HL-60 (cell line): Measurements from ENCODE around the gene SNW1.

Source experiments
- DNase-seq, 2 experiments: peaks; one replicate each; pipeline ENCODE4 v3.0.0-alpha.2; 2010 to 2020; ENCODE audit warnings: low read depth in 1 of 2, low spot score in 1 of 2
- H3K27ac ChIP-seq: fragments of 250-450 bp; sonication (Bioruptor Pico); replicated peaks from 2 replicates; pipeline ENCODE4 v1.5.1; 2020; ENCODE audit warnings: mild to moderate bottlenecking, moderate library complexity
- H3K27me3 ChIP-seq: fragments of 250-450 bp; sonication (Bioruptor Pico); 2 replicates; pipeline ENCODE4 v1.5.1; 2021; ENCODE audit warnings: mild to moderate bottlenecking, moderate library complexity; ENCODE audit not compliant: insufficient read depth, poor library complexity, severe bottlenecking
- H3K4me3 ChIP-seq: replicated peaks from 2 replicates; pipeline ENCODE4 v1.5.1; 2011; ENCODE audit warnings: mild to moderate bottlenecking, control low read depth, low read length; ENCODE audit not compliant: insufficient read depth
- GABPA ChIP-seq: IDR thresholded peaks from 2 replicates; pipeline ENCODE4 v1.6.1; 2012; ENCODE audit warnings: low read depth
- POLR2AphosphoS5 ChIP-seq: IDR thresholded peaks from 2 replicates; pipeline ENCODE4 v1.6.1; 2012; ENCODE audit warnings: low read depth
- SPI1 ChIP-seq: IDR thresholded peaks from 2 replicates; pipeline ENCODE4 v1.6.1; 2012; ENCODE audit warnings: low read depth, mild to moderate bottlenecking, borderline replicate concordance
- TF ChIP-seq, protein P1 (sequence below): IDR thresholded peaks from one replicate; pipeline ENCODE4 v1.5.1; 2011; ENCODE audit warnings: low read length, control low read depth, inconsistent platforms; ENCODE audit not compliant: insufficient read depth
- TF ChIP-seq, protein P2 (sequence below): IDR thresholded peaks from 2 replicates; pipeline ENCODE4 v1.6.1; 2012; ENCODE audit warnings: low read depth; ENCODE audit not compliant: insufficient replicate concordance

Gene SNW1

DNA sequence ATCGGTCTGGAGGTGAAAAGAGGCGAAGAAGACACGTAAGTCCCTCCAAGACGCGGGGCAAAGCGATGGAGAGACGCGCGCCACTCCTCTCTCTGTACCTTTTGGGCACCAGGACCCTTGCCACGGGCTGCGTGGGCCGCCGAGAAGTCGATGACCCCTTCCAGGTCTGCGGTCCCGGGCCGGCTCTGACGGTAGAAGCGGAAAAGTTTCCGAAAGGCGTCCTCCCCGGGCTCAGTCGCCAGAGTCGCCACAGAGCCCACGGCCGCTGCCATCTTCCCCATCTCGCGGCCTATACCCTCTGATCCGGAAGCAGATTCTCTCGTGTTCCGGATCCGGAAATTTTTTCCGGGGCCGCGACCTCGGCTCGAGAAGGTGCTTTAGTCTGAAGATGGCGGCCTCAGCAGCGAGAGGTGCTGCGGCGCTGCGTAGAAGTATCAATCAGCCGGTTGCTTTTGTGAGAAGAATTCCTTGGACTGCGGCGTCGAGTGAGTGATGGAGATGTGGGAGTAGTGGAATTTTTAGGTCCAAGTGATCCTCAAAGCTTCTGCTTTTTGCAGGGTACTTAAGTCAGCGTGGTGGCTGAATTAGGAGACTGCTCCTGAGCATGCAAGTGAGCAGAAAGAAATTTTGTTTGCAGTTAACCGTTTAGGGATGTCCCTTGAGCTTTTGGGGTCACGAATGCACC lies 53.1 kb downstream of the SNW1 start, which contains the start of the genes ALKBH1 and SLIRP:
Gene ALKBH1 (minus strand): TSS at position 300 of the 685 bp plus-strand sequence. CDS start 19 bp downstream, at position 281.
Gene SLIRP (plus strand): TSS at position 380 of the 685 bp plus-strand sequence. CDS start 9 bp downstream, at position 389.
- peak; percentile 41 to 76 for DNase-seq
- Histone ChIP-seq H3K4me3 (peak within 1 kb of the TSS; percentile 67), H3K27ac (peak within 1 kb of the TSS; percentile 78), H3K27me3 (no peaks in the 10 kb centered on the region)
- no peak for TF ChIP-seq SPI1
- peak; percentile 76 for TF ChIP-seq POLR2AphosphoS5
- peak; percentile 93 for TF ChIP-seq GABPA
- TF ChIP-seq, protein P1, sequence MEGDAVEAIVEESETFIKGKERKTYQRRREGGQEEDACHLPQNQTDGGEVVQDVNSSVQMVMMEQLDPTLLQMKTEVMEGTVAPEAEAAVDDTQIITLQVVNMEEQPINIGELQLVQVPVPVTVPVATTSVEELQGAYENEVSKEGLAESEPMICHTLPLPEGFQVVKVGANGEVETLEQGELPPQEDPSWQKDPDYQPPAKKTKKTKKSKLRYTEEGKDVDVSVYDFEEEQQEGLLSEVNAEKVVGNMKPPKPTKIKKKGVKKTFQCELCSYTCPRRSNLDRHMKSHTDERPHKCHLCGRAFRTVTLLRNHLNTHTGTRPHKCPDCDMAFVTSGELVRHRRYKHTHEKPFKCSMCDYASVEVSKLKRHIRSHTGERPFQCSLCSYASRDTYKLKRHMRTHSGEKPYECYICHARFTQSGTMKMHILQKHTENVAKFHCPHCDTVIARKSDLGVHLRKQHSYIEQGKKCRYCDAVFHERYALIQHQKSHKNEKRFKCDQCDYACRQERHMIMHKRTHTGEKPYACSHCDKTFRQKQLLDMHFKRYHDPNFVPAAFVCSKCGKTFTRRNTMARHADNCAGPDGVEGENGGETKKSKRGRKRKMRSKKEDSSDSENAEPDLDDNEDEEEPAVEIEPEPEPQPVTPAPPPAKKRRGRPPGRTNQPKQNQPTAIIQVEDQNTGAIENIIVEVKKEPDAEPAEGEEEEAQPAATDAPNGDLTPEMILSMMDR, result no peak
- TF ChIP-seq, protein P2, sequence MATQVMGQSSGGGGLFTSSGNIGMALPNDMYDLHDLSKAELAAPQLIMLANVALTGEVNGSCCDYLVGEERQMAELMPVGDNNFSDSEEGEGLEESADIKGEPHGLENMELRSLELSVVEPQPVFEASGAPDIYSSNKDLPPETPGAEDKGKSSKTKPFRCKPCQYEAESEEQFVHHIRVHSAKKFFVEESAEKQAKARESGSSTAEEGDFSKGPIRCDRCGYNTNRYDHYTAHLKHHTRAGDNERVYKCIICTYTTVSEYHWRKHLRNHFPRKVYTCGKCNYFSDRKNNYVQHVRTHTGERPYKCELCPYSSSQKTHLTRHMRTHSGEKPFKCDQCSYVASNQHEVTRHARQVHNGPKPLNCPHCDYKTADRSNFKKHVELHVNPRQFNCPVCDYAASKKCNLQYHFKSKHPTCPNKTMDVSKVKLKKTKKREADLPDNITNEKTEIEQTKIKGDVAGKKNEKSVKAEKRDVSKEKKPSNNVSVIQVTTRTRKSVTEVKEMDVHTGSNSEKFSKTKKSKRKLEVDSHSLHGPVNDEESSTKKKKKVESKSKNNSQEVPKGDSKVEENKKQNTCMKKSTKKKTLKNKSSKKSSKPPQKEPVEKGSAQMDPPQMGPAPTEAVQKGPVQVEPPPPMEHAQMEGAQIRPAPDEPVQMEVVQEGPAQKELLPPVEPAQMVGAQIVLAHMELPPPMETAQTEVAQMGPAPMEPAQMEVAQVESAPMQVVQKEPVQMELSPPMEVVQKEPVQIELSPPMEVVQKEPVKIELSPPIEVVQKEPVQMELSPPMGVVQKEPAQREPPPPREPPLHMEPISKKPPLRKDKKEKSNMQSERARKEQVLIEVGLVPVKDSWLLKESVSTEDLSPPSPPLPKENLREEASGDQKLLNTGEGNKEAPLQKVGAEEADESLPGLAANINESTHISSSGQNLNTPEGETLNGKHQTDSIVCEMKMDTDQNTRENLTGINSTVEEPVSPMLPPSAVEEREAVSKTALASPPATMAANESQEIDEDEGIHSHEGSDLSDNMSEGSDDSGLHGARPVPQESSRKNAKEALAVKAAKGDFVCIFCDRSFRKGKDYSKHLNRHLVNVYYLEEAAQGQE, result peak; percentile 58

DNA sequence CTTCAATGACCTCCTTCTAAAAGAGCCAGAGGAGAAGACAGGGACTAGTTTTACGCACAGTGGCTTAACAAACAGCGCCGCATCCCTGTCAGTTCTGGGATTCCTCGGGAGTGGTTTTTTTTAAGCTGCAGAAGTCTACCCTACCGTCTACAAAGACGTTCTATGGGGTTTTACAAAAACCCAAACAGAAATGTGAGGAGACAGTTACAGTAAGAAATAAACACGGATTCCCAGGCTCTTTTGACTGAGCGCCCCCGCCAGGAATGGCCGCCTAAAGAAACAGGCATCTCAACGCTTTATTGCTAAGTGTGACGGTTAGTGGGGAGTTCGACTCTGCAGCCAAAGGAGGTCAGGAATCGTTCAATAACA lies 53.6 kb downstream of the SNW1 start:
- Histone ChIP-seq H3K27ac (peak overlapping the region; percentile 78), H3K27me3 (no peaks in the 10 kb centered on the region), H3K4me3 (peak overlapping the region; percentile 67)
- TF ChIP-seq POLR2AphosphoS5 (no peak), SPI1 (no peak), GABPA (no peak)
- TF ChIP-seq, protein P1, result no peak
- TF ChIP-seq, protein P2, result no peak
- peak; percentile 7 to 18 for DNase-seq

DNA sequence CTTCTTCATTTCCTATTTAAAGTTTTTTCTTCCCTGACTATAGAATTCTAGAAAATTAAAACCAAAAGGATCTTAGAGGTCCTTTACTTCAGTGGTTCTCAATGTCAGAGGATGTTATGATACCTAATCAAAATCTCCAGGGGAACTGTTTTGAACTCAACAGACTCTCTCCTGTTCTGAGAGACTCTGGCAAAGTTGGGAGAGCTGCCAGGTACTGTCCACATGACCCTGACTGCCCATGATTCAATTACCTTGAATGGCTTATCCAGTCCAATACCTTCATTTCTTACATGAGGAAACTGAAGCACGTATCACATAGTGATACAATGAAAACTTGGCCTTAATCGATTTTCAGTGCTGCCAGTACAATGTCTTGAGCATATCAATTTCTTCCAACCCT lies 69.7 kb downstream of the SNW1 start:
- H3K4me3 ChIP-seq, result no peak overlapping the region
- TF ChIP-seq SPI1, result no peak
- TF ChIP-seq, protein P1, result no peak
- TF ChIP-seq GABPA, result no peak
- no peaks in the 10 kb centered on the region for H3K27me3 ChIP-seq
- no peak for DNase-seq
- H3K27ac ChIP-seq, result no peak overlapping the region
